NCI-H526 (cell line): Measurements from ENCODE around the gene FOXE3.

ENCODE experiments used
- DNase-seq, 2 experiments: peaks; one replicate each; lab custom pipeline; 2025; lab: John Stamatoyannopoulos, UW

FOXE3 gene

DNA sequence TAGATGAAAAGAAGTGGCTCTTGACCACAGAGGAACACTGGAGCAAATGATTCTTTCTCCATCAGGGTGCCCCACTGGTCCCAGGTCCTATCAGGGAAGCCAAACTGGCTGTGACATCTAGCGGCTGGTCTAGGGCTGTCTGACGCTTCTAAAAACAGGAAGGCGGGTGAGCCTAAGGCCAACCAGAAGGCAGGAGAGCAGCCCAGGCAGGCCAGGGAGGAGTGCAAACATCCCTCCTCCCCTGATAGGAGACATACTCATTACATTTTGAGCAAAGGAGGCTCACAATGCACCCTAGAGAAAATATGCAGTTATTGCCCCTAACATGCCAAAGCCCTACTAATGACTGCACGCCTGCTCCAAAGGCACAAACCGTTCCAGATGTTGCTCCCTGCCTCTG lies 10.4 kb upstream of the FOXE3 start:
- no peak for DNase-seq

DNA sequence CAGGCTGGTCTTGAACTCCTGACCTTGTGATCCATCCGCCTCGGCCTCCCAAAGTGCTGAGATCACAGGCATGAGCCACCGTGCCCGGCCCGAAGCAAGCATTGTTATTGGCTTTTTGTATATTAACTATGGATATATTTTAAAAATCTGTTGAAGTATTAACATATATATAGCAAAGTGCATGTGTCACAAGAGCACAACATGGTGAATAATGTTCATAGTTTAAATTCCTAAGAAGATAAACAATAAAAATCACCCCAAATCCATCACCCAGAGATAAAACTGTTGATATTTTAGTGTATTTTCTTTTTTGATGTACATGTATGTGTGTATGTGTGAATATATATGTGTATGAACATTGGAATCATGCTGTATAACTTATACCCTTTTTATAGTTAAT lies 9.1 kb upstream of the FOXE3 start:
- no peak for DNase-seq

DNA sequence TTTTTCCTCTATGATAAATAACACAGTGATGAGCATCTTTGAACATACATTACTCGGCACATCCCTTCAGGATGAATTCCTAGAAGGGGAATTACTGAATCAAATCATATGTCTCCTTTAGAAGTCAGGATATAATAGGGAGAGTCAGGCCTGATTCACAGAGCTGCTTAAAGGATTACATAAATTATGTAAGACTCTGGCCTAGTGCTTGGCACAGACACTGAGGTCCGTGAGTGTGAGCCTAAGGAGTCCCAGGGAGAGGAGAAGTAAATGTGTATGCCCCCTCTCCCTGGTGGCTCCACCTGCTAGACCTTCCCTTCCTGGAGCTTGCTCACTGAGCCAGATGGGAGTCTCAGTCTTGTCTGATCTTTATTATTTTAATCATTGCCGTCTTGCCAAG lies 8.6 kb upstream of the FOXE3 start:
- DNase-seq = no peak

DNA sequence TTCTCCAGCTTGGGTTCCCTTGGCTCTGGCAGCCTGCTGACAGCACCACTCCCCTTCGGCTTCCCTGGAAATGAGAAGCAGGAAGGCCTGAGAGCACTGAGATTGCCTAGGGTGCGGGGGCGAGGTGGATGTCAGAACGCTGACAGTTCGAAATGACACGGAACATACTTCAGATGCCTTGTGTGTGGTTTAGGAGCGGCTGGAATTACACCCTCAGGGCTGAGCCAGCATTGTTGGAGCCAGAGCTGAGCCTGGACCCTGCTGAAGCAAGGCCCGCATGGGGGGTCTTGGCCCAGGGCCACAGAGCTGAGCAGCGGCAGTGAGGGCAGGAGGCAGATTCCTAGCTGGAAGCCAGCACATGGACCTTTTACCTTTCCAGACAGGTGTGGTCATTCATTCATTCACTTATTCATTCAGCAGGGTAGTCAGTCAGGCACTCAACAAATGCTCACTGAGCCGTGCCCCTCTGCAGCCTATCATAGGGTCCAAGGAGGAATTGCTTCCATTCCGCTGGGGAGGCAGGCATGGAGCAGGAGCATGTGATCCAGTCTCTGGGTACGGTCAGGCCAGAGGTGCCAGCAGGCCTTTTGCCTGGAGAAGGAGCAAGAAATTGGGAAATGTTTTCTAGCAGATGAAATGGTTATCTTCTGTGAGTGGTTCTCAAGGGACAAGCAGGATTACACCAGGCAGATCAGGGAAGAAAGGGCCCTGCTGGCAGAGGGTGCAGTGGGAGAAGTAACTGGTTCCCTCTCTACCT lies 6.6 kb upstream of the FOXE3 start:
- no peak for DNase-seq

DNA sequence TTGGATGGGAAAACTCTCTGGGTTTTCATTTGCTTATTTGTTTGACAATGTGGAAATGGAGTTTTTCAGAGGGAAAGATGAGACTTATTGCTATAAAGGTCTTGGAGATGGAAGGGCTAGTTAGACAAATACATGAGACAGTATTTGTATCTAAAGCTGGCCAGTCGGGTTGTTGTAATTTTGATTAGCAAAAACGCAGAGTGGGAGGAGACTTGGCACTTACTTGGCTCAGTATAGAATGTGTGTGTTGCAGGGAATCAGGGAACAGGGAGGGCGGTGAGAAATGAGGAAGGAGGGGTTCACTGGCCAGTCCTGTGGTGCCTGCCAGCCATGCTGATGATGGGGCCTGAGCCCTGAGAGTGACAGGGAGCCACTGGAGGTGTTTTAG lies 6.0 kb upstream of the FOXE3 start:
- DNase-seq = no peak

DNA sequence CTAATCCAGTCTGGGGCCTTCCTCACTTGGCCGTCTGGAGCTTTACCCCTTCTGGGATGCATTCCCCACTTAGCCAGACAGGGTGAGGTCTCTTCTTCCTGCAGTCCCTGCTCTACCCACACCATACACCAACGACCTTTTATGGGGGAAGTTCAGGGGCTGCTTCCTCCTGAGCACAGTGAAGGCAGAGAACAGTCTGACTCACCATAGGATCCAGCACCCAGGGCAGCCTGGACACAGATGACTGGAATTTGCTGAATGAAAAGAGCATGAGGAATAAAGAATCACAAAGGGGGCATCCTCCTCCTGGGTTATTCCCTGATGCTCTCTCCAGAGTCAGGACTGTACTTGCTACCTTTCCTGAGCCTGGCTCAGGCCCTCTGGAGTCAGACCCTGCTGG lies 4.6 kb upstream of the FOXE3 start:
- DNase-seq = no peak

DNA sequence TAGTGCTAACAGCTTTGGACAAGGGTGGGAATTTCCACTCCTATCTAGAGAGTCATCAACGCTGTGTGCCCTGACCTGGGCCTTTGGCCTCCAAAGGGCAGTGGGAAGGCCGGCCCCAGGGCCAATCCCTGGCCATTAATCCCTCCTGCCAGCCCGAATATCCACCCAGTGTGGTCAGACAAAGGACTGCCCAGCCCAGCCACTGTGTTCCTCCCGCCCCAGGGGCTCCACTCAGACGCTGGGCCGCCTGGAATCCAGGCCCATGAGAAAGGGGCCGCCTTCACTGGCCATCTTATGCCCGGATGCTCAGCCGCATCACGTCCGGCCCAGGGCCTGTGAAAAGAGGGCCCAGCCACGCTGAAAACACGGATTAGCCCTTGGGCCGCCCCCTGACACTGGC lies 3.6 kb upstream of the FOXE3 start:
- DNase-seq = no peak

DNA sequence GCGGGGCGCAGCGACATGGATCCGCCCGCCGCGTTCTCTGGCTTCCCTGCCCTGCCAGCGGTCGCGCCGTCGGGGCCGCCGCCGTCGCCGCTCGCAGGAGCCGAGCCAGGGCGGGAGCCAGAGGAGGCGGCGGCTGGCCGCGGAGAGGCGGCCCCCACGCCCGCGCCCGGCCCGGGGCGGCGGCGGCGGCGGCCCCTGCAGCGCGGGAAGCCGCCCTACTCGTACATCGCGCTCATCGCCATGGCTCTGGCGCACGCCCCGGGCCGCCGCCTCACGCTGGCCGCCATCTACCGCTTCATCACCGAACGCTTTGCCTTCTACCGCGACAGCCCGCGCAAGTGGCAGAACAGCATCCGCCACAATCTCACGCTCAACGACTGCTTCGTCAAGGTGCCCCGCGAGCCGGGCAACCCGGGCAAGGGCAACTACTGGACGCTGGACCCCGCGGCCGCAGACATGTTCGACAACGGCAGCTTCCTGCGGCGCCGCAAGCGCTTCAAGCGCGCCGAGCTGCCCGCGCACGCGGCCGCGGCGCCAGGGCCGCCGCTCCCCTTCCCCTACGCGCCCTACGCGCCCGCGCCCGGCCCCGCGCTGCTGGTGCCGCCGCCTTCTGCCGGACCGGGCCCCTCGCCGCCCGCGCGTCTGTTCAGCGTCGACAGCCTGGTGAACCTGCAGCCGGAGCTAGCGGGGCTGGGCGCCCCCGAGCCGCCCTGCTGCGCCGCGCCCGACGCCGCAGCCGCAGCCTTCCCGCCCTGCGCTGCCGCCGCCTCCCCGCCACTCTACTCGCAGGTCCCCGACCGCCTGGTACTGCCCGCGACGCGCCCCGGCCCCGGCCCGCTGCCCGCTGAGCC lies 459 bp downstream of the FOXE3 start:
- peak in 1 of 2 experiments; percentile 66 for DNase-seq

DNA sequence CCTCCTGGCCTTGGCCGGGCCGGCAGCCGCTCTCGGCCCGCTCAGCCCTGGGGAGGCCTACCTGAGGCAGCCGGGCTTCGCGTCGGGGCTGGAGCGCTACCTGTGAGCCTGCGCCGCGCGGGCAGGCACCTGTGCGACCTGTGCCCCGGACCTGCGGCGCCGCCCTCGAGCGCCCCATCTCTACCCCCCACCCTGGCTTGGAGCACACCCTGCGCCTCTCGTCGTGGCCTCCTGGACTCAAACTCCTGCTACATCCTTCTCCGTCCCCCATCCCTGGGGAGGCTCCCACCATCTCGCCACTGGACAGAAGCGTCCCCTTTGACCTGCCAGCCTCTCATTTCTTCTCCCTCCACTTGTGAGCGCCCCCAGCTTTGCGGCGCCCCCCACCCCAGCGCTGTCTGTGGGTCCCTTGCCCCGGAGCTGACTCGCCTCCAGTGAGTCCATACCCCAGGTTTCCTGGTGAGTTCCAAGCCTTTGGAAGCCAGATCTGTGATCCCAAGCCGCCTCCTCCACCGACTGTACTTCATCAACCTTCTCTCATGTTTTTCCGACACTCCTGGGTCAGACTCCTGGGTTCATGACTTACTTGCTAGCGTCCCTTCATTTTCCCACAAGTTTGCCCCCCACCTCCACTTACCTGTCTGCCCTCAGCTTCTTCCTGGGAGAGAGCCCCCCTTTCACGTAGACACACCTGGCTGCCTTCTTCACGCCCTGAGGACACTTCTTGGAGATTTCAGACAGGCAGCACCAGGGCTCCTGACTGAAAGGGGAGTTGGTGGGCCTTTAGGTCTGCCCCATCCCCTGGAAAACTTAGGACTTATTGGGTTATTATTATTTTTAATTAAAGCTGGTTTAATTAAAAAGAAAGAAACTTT lies 1.3 kb downstream of the FOXE3 start:
- peak in 1 of 2 experiments; percentile 43 for DNase-seq

DNA sequence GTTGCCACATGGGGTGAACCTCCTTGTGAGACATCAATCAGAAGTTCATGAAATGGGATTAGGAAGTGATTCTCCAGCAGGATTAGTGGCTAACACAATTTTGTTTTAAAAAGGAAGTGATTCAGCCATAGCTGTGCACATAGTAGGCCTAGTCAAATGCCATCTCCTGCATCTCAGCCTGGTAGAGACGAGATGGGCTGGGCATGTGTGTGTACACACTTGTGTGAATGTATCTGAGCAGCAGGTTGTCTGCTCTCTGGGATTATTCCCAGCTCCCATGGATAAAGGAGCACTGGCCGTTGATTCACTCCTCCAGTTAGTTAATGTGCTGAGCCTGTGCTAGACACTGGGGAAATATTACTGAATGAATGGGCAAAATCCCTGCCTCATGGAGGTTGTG lies 2.0 kb downstream of the FOXE3 start:
- no peak for DNase-seq

DNA sequence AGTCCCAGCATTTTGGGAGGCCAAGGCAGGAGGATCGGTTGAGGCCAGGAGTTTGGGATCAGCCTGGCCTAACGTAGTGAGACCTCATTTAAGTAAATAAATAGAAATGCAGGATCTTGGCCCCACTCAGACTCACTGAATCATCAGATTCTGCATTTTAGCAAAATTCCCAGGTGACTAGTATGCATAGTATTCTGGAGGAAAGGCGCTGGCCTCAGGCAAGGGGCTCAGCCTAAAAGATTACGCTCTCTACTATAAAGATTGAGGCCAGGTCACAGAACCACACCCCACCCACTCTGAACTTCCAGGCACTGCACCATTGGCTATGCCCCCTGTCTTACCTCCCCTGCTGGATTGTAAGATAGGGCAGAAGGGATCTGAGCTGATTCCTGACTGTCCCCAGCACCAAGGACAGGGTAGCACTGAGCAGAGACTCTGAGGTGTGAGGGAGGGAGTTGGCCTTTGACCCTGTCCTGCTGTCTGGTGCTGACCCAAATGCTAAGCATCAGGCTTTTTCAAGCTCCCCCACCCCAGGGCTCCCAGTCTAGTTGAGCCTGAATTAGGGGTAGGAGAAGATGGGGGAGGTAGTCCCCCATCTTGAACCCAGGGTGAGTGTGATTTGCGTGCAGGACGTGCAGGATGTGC lies 2.7 kb downstream of the FOXE3 start:
- DNase-seq = no peak

DNA sequence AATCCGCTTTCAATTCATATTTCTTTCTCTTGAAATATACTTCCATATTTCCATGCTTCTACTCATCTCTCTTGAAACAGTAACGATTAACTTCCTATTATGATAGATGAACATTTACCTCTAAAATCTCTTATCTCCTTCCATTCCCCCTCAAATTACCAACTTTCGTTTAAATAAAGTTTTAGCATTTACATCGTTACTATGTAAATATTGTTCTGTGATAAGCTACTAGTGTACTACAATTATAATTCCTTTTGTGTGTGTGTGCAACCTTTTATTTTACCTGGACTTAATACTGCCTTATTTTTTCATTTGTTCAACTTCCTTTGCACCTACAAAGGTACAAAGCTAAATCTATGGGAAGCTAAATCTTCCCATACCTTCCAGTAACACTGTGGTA lies 4.5 kb downstream of the FOXE3 start:
- no peak for DNase-seq

DNA sequence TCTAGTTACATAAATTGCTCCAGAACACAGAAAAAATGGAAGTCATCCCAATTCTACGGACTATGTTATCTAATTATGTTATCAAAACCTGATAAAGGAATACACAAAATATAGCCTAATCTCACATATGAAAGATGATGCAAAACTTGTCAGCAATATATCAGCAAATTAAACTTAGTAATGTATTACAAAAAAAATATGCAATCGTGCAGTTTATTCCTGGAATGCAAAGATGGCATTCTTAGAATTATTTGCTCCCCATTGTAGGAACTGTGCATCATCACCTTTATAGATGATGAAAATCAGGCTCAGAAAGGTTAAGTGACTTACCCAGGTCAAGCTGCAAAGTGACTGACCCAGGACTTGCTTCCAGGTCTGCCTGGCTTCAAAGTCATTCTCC lies 7.8 kb downstream of the FOXE3 start:
- DNase-seq = no peak

DNA sequence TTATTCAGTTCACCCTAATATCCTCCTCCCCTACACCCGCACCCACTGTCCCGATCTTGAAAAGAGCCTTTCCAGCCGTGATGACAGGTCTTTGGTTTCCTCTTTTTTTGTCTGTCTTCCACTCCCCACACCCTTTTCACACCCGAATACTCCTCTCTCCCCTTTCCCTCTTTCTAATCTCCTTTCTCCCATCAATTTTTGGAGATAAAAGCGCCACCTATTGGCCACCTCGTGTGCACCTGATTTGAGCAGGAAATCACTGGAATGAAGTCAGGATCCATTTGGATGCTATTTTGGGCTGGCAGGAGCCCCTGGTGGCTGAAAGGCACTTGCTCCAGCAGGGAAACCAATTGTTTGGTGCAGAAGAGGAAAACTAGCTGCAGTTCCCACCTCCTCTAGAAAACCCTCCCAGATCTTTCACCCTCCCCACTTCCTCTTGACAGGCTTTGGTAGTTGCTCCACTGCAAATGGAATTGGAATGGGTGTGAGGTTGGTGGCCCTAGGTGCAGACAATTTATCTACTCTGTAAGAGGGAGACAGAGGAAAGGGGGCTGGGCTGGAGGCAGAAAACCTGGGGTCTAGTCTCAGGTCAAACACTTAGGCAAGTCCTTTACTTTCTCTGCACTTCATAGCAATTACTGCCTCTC lies 8.4 kb downstream of the FOXE3 start:
- peak; percentile 46 to 77 for DNase-seq

DNA sequence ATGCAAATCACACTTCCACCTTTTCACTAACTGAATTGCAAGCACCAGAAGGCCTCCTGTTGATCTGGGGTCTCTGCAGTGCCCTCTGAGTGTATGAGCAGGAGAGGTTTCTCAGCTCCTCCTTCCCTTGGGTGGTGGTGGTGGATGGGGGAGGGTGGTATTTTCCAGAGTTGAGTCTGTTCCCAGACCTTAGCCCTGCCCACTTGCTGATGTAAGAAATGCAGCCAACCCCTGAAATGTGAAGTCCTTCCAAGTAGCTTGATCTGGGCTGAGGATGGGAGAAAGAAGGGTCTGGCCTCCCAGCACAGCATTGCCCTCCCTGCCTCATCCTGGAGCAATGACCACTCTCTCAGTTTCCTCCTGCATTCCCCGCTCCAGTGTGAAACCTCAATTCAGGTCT lies 15.4 kb downstream of the FOXE3 start:
- DNase-seq = no peak

DNA sequence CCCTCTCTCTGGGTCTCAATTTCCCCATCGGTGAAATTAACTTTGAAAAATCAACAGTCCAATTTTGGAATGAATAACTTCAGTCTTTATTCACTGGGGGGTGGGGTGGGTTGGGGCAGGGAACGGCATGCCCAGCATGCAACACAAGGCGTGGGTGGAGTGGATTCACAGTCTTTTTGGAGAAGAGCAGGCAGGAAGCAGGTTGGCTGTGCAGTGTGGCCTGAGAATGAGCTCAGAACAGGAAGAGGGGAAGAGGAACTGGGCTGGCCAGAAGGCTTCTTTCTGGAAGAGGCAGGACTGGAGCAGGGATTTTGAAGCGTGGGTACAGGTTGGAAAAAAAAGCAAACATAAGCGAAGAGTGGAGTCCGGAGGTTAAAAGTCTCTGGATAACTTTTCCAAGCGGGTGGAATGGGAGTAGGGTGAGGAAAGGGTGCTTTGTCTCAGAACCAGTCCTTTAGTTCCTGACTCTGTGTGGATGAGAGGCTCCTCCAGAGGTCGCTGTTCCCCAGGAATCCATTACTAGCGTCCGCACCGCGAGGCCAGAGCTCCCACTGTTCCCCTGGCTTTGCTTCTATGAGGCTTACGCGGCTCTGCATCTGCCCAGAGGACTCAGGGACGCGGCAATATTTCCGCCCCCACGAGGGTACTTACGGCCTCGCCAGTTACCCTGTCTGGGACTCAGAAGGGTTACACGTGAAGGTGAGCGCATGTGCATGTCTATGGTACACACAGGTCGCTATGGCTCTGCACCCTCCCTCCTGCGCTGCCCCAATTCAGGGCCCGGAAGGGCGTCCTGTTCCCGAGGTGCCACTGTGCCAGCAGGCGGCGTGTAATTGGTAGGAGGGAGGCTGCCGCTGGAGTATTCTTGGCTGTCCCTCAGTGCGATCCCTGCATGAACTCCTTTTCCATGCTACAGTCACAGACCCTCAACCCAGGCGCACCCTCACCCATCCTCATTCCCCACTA lies 16.3 kb downstream of the FOXE3 start:
- peak; percentile 77 to 93 for DNase-seq

DNA sequence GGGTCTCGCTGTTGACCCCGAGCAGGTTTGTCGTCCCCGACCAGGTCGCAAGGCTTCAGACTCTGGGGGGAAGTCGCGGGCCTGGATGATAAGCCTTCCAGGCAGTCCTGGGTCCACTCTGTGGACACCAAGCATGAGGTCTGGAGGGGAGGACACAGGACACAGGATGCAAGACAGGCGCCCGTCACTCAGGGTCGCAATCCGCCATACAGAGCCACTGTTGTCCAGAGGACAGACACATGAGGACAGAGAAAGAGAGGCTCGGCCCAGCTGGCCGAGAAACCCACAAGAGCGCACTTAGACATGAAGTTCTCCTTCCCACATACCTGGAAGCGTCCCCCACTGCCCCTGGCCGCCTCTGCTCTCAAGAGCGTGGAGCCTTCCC lies 16.9 kb downstream of the FOXE3 start:
- no peak for DNase-seq

DNA sequence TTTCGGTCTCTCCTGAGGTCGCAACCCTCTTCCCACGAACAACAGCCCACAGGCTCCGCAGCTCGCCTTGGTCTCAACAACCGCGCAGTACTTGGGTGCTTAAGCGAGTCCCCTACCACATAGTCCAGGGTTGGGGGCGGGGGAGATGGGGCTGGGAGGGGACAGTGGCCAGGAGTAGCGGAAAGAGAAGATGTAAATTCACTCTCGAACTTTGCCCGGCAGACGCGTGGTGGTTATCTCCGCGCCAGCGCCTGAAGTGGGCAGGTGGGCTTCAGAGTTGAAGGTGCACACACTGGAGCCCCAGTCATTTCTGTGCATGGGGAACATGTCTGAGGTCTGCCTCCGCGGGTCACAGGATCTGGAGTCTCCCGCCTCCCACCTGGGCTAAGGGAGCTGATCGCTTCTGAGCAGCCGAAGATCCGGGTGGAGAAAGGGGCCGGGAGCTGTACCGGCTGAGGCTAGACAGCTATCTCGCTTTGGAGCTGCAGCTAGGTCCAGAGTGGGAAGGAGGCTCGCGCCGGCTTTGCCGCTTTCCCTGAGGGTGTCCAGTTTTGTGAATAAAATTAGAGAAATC lies 17.5 kb downstream of the FOXE3 start:
- peak in 1 of 2 experiments; percentile 17 for DNase-seq

DNA sequence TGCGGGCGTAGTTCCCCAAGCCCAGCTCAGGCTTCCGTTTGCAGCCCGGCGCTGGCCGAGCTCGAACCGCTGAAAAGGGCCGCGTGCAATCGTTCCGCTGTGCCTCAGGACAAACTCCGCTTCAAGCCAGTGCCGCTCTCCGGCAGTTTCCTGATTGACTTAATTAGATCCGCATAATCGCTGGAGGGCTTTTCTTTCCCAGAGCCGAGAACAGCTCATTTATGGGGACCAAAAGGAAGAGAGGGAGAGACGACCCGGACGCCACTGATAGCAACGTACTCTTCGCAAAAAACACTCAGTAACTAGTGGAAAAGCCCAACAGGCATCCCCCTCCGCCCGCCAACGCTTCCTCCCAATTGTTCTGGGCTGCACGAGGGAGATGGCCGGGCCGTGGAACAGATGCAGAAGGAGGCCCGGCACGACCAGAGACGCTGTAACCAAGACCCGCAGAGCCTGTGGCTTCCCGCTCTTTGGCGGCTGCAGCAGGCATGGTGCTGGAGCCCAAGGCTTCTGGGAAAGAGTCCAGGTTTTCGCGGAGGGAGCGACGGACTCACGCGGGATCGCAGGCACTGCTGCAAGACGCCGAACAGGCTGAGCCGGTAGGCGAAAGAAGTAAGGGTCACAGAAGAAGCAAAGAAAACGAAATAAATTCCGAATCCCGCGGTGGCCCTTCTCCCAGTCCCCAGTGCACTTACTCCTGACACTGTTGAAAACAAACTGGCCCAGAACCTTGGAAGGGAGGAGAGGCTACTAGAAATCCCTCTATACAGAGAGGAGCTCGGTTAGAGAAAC lies 18.2 kb downstream of the FOXE3 start:
- no peak for DNase-seq
